Loucy (cell line): Measurements from ENCODE around the gene PSMG3.

Experiments used
- EZH2phosphoT487 ChIP-seq: fragments of 200-600 bp; IDR thresholded peaks from 2 replicates; pipeline ENCODE4 v1.6.1; 2018; ENCODE audit warnings: antibody characterized with exemption, mild to moderate bottlenecking, moderate library complexity, borderline replicate concordance
- TF ChIP-seq, protein P1 (sequence below): fragments of 200-600 bp; sonication (generic); conservative IDR thresholded peaks from 2 replicates; pipeline ENCODE4 v1.5.1; 2014; ENCODE audit warnings: mild to moderate bottlenecking, antibody characterized with exemption, low read length

GRCh38 chr7:1552200-1552599 is 17.6 kb downstream of the PSMG3 start:
- TF ChIP-seq, protein P1, sequence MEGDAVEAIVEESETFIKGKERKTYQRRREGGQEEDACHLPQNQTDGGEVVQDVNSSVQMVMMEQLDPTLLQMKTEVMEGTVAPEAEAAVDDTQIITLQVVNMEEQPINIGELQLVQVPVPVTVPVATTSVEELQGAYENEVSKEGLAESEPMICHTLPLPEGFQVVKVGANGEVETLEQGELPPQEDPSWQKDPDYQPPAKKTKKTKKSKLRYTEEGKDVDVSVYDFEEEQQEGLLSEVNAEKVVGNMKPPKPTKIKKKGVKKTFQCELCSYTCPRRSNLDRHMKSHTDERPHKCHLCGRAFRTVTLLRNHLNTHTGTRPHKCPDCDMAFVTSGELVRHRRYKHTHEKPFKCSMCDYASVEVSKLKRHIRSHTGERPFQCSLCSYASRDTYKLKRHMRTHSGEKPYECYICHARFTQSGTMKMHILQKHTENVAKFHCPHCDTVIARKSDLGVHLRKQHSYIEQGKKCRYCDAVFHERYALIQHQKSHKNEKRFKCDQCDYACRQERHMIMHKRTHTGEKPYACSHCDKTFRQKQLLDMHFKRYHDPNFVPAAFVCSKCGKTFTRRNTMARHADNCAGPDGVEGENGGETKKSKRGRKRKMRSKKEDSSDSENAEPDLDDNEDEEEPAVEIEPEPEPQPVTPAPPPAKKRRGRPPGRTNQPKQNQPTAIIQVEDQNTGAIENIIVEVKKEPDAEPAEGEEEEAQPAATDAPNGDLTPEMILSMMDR = no peak
- TF ChIP-seq EZH2phosphoT487 = no peak
